ENCODE results near the gene CC2D1B. TPM values are rescaled to one million over a fixed set of nuclear protein-coding genes. Genes with fewer than 3 reads are reported as not detected.
"Not testable (repeated sequence)": the region's sequence is repeated elsewhere in the genome, so short reads cannot be mapped to it uniquely, and the experiment has no call there.

The CC2D1B gene
- total and polyA plus RNA-seq, 7 experiments from 2014 or later = 5.2 to 91.2 (median 55.4) TPM

DNA sequence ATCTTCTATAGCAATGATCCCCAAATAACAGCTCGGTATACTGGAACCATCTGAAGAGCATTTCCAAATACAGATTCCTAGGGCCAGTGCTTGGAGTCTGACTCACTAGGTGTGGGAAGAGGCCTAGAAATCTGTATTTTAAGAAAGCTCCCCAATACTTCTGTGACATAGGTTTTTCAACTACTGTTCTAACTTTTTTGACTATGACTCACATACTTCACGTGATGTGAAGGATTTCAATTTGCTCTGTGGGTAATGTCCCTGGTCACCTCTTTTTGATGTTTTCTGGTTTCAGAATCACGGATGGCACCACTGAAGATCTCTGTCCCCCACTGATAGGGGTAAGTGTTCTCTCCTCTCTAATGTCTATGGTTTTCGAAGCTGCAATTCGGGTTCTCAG lies 27.2 kb upstream of the CC2D1B start:
- Histone ChIP-seq H3K4me1 (ENCODE audit: control insufficient read depth in 2 of 2, insufficient read depth in 2 of 2, low read length in 2 of 2) (no peaks in the 10 kb centered on the region), H3K36me3 (ENCODE audit: control insufficient read depth in 2 of 3, insufficient read depth in 3 of 3, low read length in 3 of 3) (no peaks in the 10 kb centered on the region), H3K27me3 (ENCODE audit: control insufficient read depth in 2 of 2, insufficient read depth in 2 of 2, low read length in 2 of 2) (no peaks in the 10 kb centered on the region), H3K9me3 (ENCODE audit: control insufficient read depth in 2 of 3, low read length in 3 of 3) (no peaks in the 10 kb centered on the region), H3K27ac (ENCODE audit: low read depth, low read length) (no peak overlapping the region), H3K4me3 (ENCODE audit: low read length) (no peak overlapping the region)
- peaks cover 0 to 13% (median 0%) of the 10 kb centered on the region in 7 donors for H3K4me1 Mint-ChIP-seq
- CTCF ChIA-PET = no interaction called here
- POLR2A ChIA-PET = interaction anchor here (1.0 kb wide), 1 partner anchor 11 kb away, joined by 5 read pairs; the partner anchor contains the start of genes ORC1 and PRPF38A
- H3K27ac Mint-ChIP-seq = no peak overlapping the region
- no peak overlapping the region for H3K4me3 Mint-ChIP-seq
- ATAC-seq (no peak), DNase-seq (no peak)
- intact Hi-C loops (cut with micrococcal nuclease) = no loop called here
- no peaks in the 10 kb centered on the region for H3K9me3 Mint-ChIP-seq
- H3K36me3 Mint-ChIP-seq = peaks cover 0 to 29% (median under 1%) of the 10 kb centered on the region in 5 donors
- H3K27me3 Mint-ChIP-seq = no peaks in the 10 kb centered on the region

DNA sequence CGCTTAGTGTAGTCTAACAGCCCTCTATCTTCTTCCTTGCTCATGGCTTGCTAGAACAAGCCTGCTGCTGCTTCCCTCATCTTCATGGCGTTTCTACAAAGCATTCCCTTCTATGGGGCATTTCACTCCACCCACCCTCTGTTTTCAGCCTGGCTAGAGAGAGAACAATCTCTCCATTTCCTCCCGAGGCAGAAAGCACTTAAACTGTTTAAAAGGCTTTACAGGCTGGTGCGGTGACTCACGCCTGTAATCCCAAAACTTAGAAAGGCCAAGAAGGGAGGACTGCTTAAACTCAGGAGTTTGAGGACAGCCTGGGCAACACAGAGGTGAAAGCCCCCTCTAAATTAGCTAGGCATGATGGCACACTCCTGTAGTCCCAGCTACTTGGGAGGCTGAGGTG lies 20.5 kb upstream of the CC2D1B start:
- peak overlapping the region in 1 of 9 donors; percentile 36 for H3K27ac Mint-ChIP-seq
- intact Hi-C loops (cut with micrococcal nuclease) = no loop called here
- no peaks in the 10 kb centered on the region for H3K27me3 ChIP-seq (ENCODE audit: control insufficient read depth in 2 of 2, insufficient read depth in 2 of 2, low read length in 2 of 2)
- no peak overlapping the region for H3K27ac ChIP-seq (ENCODE audit: low read depth, low read length)
- H3K27me3 Mint-ChIP-seq = no peaks in the 10 kb centered on the region
- no peak overlapping the region for H3K4me3 Mint-ChIP-seq
- H3K9me3 ChIP-seq (ENCODE audit: control insufficient read depth in 2 of 3, low read length in 3 of 3) = no peaks in the 10 kb centered on the region
- peaks cover 0 to 17% (median 4%) of the 10 kb centered on the region in 5 donors for H3K36me3 Mint-ChIP-seq
- no peaks in the 10 kb centered on the region for H3K36me3 ChIP-seq (ENCODE audit: control insufficient read depth in 2 of 3, insufficient read depth in 3 of 3, low read length in 3 of 3)
- no peaks in the 10 kb centered on the region for H3K9me3 Mint-ChIP-seq
- ATAC-seq = no peak
- no peak overlapping the region for H3K4me3 ChIP-seq (ENCODE audit: low read length)
- H3K4me1 Mint-ChIP-seq = peaks cover 0 to 2% (median 0%) of the 10 kb centered on the region in 7 donors
- ChIA-PET CTCF (no interaction called here), POLR2A (no interaction called here)
- DNase-seq = no peak
- H3K4me1 ChIP-seq (ENCODE audit: control insufficient read depth in 2 of 2, insufficient read depth in 2 of 2, low read length in 2 of 2) = no peaks in the 10 kb centered on the region

DNA sequence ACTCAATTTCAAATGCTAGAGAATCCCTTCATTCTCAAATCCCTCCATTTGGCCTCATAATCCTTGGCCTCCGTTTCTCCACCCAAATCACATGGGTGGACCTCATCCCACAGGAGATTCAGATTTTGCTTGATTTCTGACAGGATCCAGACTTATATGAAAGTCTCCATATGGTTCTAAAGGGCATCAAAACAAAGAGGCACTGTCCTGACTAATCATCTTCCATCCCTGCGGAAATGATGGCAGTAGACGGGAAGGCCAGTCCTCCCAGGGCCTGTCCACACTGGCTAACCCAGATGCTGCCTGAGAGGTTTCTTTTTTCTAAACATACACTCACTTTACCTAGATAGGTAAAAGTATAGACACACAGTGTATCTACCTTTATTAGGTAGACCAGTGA lies 19.4 kb upstream of the CC2D1B start:
- Mint-ChIP-seq H3K4me1 (peaks cover 0 to 2% (median 0%) of the 10 kb centered on the region in 7 donors), H3K36me3 (peaks cover 0 to 17% (median 4%) of the 10 kb centered on the region in 5 donors), H3K27ac (no peak overlapping the region), H3K4me3 (no peak overlapping the region), H3K27me3 (no peaks in the 10 kb centered on the region), H3K9me3 (no peaks in the 10 kb centered on the region)
- intact Hi-C loops (cut with micrococcal nuclease) = no loop called here
- POLR2A ChIA-PET = no interaction called here
- H3K4me3 ChIP-seq (ENCODE audit: low read length) = no peak overlapping the region
- no peaks in the 10 kb centered on the region for H3K9me3 ChIP-seq (ENCODE audit: control insufficient read depth in 2 of 3, low read length in 3 of 3)
- H3K27ac ChIP-seq (ENCODE audit: low read depth, low read length) = no peak overlapping the region
- no peak for ATAC-seq
- H3K36me3 ChIP-seq (ENCODE audit: control insufficient read depth in 2 of 3, insufficient read depth in 3 of 3, low read length in 3 of 3) = no peaks in the 10 kb centered on the region
- no peaks in the 10 kb centered on the region for H3K4me1 ChIP-seq (ENCODE audit: control insufficient read depth in 2 of 2, insufficient read depth in 2 of 2, low read length in 2 of 2)
- DNase-seq = no peak
- no peaks in the 10 kb centered on the region for H3K27me3 ChIP-seq (ENCODE audit: control insufficient read depth in 2 of 2, insufficient read depth in 2 of 2, low read length in 2 of 2)
- CTCF ChIA-PET = no interaction called here

DNA sequence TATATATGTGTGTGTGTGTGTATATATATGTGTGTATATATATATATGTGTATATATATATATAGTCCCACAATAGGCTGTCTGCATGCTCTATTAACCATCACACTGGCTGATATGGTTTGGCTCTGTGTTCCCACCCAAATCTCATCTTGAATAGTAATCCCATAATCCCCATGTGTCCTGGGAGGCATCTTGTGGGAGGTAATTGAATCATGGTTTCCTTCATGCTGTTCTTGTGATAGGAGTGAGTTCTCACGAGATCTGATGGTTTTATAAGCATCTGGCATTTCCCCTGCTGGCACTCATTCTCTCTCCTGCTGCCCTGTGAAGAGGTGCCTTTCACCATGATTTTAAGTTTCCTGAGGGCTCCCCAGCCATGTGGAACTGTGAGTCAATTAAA lies 3.8 kb upstream of the CC2D1B start:
- intact Hi-C loops (cut with micrococcal nuclease) = loop anchor here (5.0 to 10.0 kb wide), 7 partner anchors 228 to 1682 kb away; partner anchors contain the start of genes ECHDC2 (in 2 of the 2), SCP2 (in 2 of the 2), CPT2 (in 1 of the 2) and GPX7 (in 1 of the 2)
- H3K27ac ChIP-seq (ENCODE audit: low read depth, low read length); H3K27me3 Mint-ChIP-seq; ATAC-seq; CTCF ChIA-PET; H3K4me3 ChIP-seq (ENCODE audit: low read length); H3K9me3 Mint-ChIP-seq; H3K4me1 ChIP-seq (ENCODE audit: control insufficient read depth in 2 of 2, insufficient read depth in 2 of 2, low read length in 2 of 2); H3K36me3 Mint-ChIP-seq; H3K36me3 ChIP-seq (ENCODE audit: control insufficient read depth in 2 of 3, insufficient read depth in 3 of 3, low read length in 3 of 3); H3K9me3 ChIP-seq (ENCODE audit: control insufficient read depth in 2 of 3, low read length in 3 of 3); H3K27ac Mint-ChIP-seq; H3K4me3 Mint-ChIP-seq; DNase-seq; H3K27me3 ChIP-seq (ENCODE audit: control insufficient read depth in 2 of 2, insufficient read depth in 2 of 2, low read length in 2 of 2): not testable (repeated sequence)
- POLR2A ChIA-PET = interaction anchor here (1.0 to 5.2 kb wide), 2 partner anchors 9 to 35 kb away, joined by 3 to 68 read pairs; partner anchors contain the start of genes ORC1 and PRPF38A
- H3K4me1 Mint-ChIP-seq = peaks cover 15 to 39% (median 29%) of the 10 kb centered on the region in 7 donors

DNA sequence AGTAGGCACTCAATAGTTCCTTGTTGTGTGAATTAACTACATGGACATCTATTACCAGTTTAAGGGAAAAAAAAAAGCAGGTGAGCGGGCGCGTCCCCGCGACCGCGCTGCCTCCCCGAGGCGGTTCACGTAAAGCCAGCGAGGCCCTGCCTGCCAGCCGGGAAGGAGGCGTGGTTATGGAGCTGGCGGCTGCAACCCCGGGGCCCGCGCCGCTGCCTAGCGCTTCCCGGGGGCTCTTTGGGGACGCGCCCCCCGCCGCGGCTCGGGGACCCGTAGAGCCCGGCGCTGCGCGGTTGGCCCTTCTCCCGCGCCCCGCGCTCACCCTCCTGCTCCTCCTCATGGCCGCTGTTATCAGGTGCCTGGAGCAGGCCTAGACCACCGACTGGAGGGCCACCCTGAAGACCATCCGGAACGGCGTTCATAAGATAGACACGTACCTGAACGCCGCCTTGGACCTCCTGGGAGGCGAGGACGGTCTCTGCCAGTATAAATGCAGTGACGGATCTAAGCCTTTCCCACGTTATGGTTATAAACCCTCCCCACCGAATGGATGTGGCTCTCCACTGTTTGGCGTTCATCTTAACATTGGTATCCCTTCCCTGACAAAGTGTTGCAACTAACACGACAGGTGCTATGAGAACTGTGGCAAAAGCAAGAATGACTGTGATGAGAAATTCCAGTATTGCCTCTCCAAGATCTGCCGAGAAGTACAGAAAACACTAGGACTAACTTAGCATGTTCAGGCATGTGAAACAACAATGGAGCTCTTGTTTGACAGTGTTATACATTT lies 2.6 kb upstream of the CC2D1B start:
- Mint-ChIP-seq H3K4me1 (peaks cover 23 to 51% (median 40%) of the 10 kb centered on the region in 7 donors), H3K36me3 (peaks cover 0 to 17% (median 0%) of the 10 kb centered on the region in 5 donors), H3K27ac (peak overlapping the region; percentile 7 to 87 (median 67)), H3K9me3 (no peaks in the 10 kb centered on the region), H3K27me3 (no peaks in the 10 kb centered on the region), H3K4me3 (peak overlapping the region; percentile 31 to 98 (median 77))
- no peak for ATAC-seq
- DNase-seq = peak; percentile 29 to 67 (median 60)
- intact Hi-C loops (cut with micrococcal nuclease) = loop anchor here (5.0 to 10.0 kb wide), 7 partner anchors 226 to 1684 kb away; partner anchors contain the start of genes ECHDC2 (in 2 of the 2), SCP2 (in 2 of the 2), CPT2 (in 1 of the 2) and GPX7 (in 1 of the 2)
- POLR2A ChIA-PET = interaction anchor here (0.7 to 5.2 kb wide), 5 partner anchors 10 to 337 kb away, joined by 3 to 68 read pairs (median 3); partner anchors contain the start of genes ORC1, PRPF38A and SHISAL2A
- Histone ChIP-seq H3K4me1 (ENCODE audit: control insufficient read depth in 2 of 2, insufficient read depth in 2 of 2, low read length in 2 of 2) (peaks cover 15% of the 10 kb centered on the region in 2 donors), H3K9me3 (ENCODE audit: control insufficient read depth in 2 of 3, low read length in 3 of 3) (no peaks in the 10 kb centered on the region), H3K27me3 (ENCODE audit: control insufficient read depth in 2 of 2, insufficient read depth in 2 of 2, low read length in 2 of 2) (no peaks in the 10 kb centered on the region), H3K4me3 (ENCODE audit: low read length) (peak overlapping the region; percentile 28), H3K36me3 (ENCODE audit: control insufficient read depth in 2 of 3, insufficient read depth in 3 of 3, low read length in 3 of 3) (peaks cover 0 to 5% (median 0%) of the 10 kb centered on the region in 3 experiments), H3K27ac (ENCODE audit: low read depth, low read length) (peak overlapping the region; percentile 47)
- CTCF ChIA-PET = interaction anchor here (0.6 to 1.4 kb wide), 2 partner anchors 20 to 35 kb away, joined by 4 to 6 read pairs; no protein-coding TSS in a partner anchor

DNA sequence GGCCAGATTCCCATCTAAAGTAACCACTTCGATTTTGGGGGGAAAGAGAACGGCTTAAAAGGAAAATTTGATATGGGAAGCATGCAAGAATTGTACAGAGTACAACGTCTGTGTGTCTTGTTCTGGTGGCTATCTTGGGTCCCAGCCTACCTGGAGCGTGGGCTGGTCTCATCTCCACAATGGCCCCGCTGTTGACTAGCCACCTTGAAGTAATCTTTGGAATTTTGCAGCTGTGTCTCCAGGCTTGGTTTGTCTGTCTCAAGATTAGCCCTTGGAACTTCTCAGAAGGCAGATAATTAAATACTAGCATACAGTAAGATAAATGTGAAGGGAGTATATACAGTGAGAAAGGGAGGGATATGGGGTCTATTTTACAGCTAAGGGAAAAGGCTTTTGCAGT lies 1.3 kb upstream of the CC2D1B start:
- POLR2A ChIA-PET = interaction anchor here (0.9 to 5.2 kb wide), 4 partner anchors 22 to 356 kb away, joined by 4 to 68 read pairs (median 5); partner anchors contain the start of genes ORC1 and PRPF38A
- H3K27ac ChIP-seq (ENCODE audit: low read depth, low read length) = no peak overlapping the region
- no peaks in the 10 kb centered on the region for H3K9me3 Mint-ChIP-seq
- H3K27ac Mint-ChIP-seq = peak overlapping the region in 7 of 9 donors; percentile 18 to 94 (median 57)
- peaks cover 15 to 20% of the 10 kb centered on the region in 2 donors for H3K4me1 ChIP-seq (ENCODE audit: control insufficient read depth in 2 of 2, insufficient read depth in 2 of 2, low read length in 2 of 2)
- no peak overlapping the region for H3K4me3 ChIP-seq (ENCODE audit: low read length)
- ATAC-seq (no peak), DNase-seq (no peak)
- H3K4me3 Mint-ChIP-seq = peak overlapping the region in 9 of 10 donors; percentile 16 to 98 (median 70)
- intact Hi-C loops (cut with micrococcal nuclease) = loop anchor here (2.0 to 10.0 kb wide), 11 partner anchors 225 to 1685 kb away; partner anchors contain the start of genes ECHDC2 (in 2 of the 2), SCP2 (in 2 of the 2), BTF3L4 (in 1 of the 2) and CPT2 (in 1 of the 2)
- CTCF ChIA-PET = interaction anchor here (0.6 to 1.4 kb wide), 3 partner anchors 18 to 139 kb away, joined by 3 to 6 read pairs (median 3); no protein-coding TSS in a partner anchor
- peaks cover 0 to 22% (median 0%) of the 10 kb centered on the region in 5 donors for H3K36me3 Mint-ChIP-seq
- peaks cover 4 to 12% (median 7%) of the 10 kb centered on the region in 3 experiments for H3K36me3 ChIP-seq (ENCODE audit: control insufficient read depth in 2 of 3, insufficient read depth in 3 of 3, low read length in 3 of 3)
- no peaks in the 10 kb centered on the region for H3K27me3 Mint-ChIP-seq
- no peaks in the 10 kb centered on the region for H3K27me3 ChIP-seq (ENCODE audit: control insufficient read depth in 2 of 2, insufficient read depth in 2 of 2, low read length in 2 of 2)
- H3K9me3 ChIP-seq (ENCODE audit: control insufficient read depth in 2 of 3, low read length in 3 of 3) = no peaks in the 10 kb centered on the region
- peaks cover 23 to 58% (median 45%) of the 10 kb centered on the region in 7 donors for H3K4me1 Mint-ChIP-seq

All from naive thymus-derived CD4-positive, alpha-beta T cell (primary cell).